HG03521 (cell line): ENCODE measurements around the gene CD200R1L.
"Not testable (repeated sequence)": the region's sequence is repeated elsewhere in the genome, so short reads cannot be mapped to it uniquely, and the experiment has no call there.

Source experiments
- ATAC-seq: cut with Tn5 transposase; IDR thresholded peaks from one replicate; pipeline ENCODE4 v1.9.1; 2021; ENCODE audit warnings: mild to moderate bottlenecking, moderate library complexity; ENCODE audit not compliant: unreplicated experiment

CD200R1L gene

GRCh38 chr3:112846764-112847163 lies at the start of gene CD200R1L:
Gene CD200R1L (minus strand): TSS chr3:112846864. CDS start chr3:112829367, 17,497 bp downstream.
- ATAC-seq = no peak

- ATAC-seq = no peak
Measured at GRCh38 chr3:112894258-112894657, 47.6 kb upstream of the CD200R1L start.

GRCh38 chr3:112889357-112889756 lies 42.7 kb upstream of the CD200R1L start:
- ATAC-seq = no peak

- no peak for ATAC-seq
Measured at GRCh38 chr3:112888381-112889085, 41.9 kb upstream of the CD200R1L start.

GRCh38 chr3:112884678-112885290 lies 38.1 kb upstream of the CD200R1L start:
- ATAC-seq = no peak

GRCh38 chr3:112881891-112882290 lies 35.2 kb upstream of the CD200R1L start:
- ATAC-seq = no peak

GRCh38 chr3:112875561-112875960 lies 28.9 kb upstream of the CD200R1L start:
- no peak for ATAC-seq

GRCh38 chr3:112874725-112875124 lies 28.1 kb upstream of the CD200R1L start:
- ATAC-seq = no peak

- peak; percentile 65 for ATAC-seq
Measured at GRCh38 chr3:112873632-112874031, 27.0 kb upstream of the CD200R1L start.

GRCh38 chr3:112871735-112872134 lies 25.1 kb upstream of the CD200R1L start:
- ATAC-seq = no peak

- ATAC-seq = no peak
Measured at GRCh38 chr3:112865757-112866156, 19.1 kb upstream of the CD200R1L start.

- no peak for ATAC-seq
Measured at GRCh38 chr3:112860898-112861297, 14.2 kb upstream of the CD200R1L start.

GRCh38 chr3:112858410-112859069 lies 11.9 kb upstream of the CD200R1L start:
- ATAC-seq = no peak

GRCh38 chr3:112857526-112857925 lies 10.9 kb upstream of the CD200R1L start:
- no peak for ATAC-seq

GRCh38 chr3:112856537-112856936 lies 9.9 kb upstream of the CD200R1L start:
- no peak for ATAC-seq

GRCh38 chr3:112855883-112856282 lies 9.2 kb upstream of the CD200R1L start:
- no peak for ATAC-seq

GRCh38 chr3:112855074-112855473 lies 8.4 kb upstream of the CD200R1L start:
- not testable (repeated sequence) for ATAC-seq

GRCh38 chr3:112848196-112848595 lies 1.5 kb upstream of the CD200R1L start:
- no peak for ATAC-seq

- no peak for ATAC-seq
Measured at GRCh38 chr3:112847692-112848091, 1.0 kb upstream of the CD200R1L start.

GRCh38 chr3:112845772-112846171 lies 892 bp downstream of the CD200R1L start:
- ATAC-seq = no peak

- no peak for ATAC-seq
Measured at GRCh38 chr3:112829046-112829445, 17.6 kb downstream of the CD200R1L start.
